GM18511 (cell line): ENCODE results near the gene MT1F.
"Not testable (repeated sequence)": the region's sequence is repeated elsewhere in the genome, so short reads cannot be mapped to it uniquely, and the experiment has no call there.

ENCODE experiments used
- ATAC-seq: cut with Tn5 transposase; IDR thresholded peaks from one replicate; pipeline ENCODE4 v1.9.1; 2021; ENCODE audit warnings: mild to moderate bottlenecking, moderate library complexity; ENCODE audit not compliant: unreplicated experiment

The MT1F gene

GRCh38 chr16:56641166-56641565 is 16.6 kb upstream of the MT1F start:
- ATAC-seq = no peak

- ATAC-seq = peak; percentile 89
Observed at GRCh38 chr16:56643080-56643778, 14.5 kb upstream of the MT1F start.

DNA sequence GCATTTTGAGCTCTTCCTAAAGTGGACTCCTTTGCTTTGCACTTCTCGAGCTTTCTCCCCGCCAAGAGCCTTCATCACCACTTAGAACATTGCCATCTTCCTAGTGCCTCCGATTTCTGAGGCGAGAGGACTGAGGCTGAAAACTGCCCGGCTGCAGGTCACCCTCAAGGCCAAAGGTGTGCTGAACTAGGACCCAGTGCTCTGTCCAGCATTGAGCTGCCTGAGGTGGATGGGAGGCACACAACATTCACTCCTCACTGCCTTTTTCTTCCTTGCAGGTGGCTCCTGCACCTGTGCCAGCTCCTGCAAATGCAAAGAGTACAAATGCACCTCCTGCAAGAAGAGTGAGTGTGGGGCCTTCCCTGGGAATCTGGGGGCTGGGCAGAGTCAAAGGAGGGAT is 13.9 kb upstream of the MT1F start:
- ATAC-seq = no peak

DNA sequence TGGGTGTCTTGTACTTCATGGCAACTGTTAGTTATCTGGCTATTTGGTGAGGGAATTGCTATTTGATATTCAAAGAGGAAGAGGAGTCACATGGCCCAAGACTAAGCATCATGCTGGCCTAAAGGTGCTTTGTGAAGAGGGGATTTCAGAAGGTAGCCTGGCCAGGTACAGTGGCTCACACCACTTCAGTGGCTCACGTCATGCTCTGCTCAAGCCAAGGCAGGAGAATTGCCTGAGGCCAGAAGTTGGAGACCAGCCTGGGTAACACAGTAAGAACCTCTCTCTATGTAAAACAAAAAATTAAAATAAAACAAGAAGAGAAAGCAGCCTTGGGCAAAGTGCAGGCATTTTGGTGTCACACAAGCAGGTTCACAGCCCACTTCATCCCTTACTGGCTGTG is 12.4 kb upstream of the MT1F start:
- ATAC-seq = no peak

GRCh38 chr16:56645838-56646237 is 11.9 kb upstream of the MT1F start:
- no peak for ATAC-seq

DNA sequence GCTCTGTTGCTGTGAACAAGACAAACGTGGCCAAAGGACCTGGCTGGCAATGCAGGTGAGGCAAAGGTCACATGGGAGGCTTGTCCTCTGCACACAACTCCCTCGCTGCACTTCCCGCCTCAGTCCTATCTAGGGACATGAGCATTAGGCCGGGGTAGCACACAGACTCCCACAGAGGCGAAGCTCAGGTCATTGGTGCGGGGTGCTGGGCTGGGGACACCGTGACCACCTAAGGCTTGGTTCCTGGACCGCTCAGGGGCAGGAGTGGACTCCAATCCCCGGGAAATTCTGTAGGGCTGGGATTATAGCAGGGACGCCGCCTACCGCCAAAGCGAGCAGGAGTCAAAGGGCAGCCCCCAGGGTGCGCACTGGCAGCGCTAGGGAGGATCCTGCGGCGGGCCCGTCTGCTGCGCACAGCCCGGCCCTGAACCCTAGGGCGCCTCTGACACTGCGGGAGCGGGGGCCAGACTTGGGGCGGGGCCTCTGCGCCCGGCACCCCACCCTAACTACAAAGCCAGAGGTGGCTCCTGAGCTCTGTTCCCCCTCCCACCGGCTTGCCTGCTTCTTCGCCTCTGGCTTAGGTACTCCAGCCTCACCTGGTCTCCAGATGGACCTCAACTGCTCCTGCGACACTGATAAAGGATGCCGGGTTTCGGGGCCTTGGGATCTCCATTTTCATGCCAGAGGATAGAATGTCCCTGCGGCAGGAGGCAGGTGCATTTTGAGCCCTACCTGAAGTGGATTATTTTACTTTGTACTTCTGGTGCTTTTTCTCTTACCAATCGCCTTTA is 9.9 kb upstream of the MT1F start:
- ATAC-seq = no peak

DNA sequence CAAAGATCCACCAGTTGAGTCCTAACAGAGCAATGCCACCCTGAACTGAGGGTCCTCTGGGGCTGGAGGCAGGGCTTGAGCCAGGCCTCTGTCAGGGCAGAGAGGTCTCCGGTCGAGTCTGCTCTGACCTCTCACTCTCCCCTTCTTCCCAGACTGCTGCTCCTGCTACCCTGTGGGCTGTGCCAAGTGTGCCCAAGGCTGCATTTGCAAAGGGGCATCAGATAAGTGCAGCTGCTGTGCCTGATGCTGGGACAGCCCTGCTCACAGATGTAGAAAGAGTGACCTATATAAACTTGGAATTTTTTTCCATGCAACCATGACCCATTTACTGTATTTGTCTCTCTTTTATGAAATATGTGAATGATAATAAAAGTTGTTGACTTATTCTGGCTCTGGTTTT is 8.5 kb upstream of the MT1F start:
- ATAC-seq = no peak

DNA sequence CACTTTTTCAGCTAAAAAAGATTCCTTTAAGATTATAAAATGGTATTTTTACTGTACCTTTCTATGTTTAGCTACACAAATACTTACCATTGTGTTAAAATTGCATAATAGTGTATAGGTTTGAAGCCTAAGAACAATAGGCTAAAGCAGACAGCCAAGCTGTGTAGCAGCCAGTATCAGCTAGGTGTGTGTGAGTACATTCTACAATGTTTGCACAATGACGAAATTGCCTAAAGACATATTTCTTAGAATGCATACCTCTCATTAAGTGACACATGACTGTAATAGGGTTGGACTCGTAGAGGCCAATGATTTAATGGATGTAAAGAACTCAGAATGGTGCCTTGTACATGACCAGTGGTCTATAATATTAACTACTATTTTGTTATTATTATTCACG is 7.9 kb upstream of the MT1F start:
- no peak for ATAC-seq

GRCh38 chr16:56651586-56651985 is 6.2 kb upstream of the MT1F start, which contains the start of gene MT1B:
TSS of gene MT1B (plus strand) at chr16:56651886. CDS start at chr16:56651954, 68 bp downstream.
- no peak for ATAC-seq

DNA sequence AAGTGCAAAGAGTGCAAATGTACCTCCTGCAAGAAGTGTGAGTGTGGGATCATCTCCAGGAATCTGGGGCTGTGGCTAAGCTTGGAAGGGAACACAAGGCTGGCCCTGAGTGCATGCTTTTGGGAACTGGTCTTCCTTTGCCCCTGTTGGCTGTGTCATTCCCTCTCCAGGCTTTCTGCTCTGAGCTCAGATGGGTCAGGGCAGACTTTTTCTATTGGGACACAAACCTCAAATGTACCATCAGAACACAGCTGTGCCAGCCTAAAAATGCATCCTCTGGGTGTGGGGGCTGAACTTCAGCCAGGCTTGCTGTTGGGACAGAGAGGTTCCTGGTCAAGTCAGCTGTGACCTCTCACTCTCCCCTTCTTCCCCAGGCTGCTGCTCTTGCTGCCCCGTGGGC is 5.2 kb upstream of the MT1F start:
- no peak for ATAC-seq

- ATAC-seq = no peak
Observed at GRCh38 chr16:56653218-56653617, 4.5 kb upstream of the MT1F start.

GRCh38 chr16:56658327-56658875 is 642 bp downstream of the MT1F start:
- ATAC-seq = no peak

GRCh38 chr16:56662357-56663354 is 4.9 kb downstream of the MT1F start:
- ATAC-seq = no peak

GRCh38 chr16:56664506-56664905 is 6.7 kb downstream of the MT1F start:
- no peak for ATAC-seq

DNA sequence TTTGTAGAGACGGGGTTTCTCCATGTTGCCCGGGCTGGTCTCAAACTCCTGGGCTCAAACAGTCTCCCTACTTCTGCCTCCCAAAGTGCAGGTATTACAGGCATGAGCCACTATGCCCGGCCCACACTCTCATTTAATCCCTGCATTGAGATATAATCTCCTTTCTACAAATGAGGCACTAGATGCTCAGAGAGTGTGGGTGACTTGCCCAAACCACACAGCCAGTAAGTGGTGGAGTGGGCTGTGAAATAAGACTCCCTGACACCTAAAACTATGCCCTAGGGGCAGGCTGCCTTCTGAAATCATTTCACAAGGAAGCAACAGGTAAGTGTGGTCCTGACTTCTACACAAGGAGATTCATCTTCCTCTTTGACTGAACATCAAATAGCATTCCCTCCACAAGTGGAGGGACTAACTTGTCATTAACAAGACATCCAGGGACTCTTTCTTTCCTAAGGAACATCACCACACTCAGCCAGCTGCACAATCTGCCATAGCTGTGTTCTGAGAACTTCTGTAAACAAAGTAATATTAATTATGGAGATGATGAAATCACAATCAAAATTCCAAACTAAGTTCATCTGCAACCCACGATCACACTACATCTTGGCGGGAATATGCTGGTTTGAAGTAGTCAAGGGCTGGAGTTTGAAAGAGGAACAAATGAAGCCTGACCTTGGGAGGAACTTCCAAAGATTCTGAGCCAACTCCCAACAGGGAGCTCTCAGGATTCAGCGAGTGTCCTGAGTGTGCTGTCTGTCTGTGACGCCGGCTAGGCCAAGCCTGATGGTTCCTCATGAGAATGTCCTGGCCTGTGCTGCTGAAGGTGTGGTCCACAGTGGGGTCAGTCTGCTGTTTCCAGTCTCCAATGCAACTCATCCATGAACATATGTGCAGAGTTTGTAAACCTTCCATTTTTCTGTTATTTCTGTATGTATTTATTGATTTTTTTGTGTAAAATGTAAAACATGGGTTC is 7.8 kb downstream of the MT1F start:
- not testable (repeated sequence) for ATAC-seq

GRCh38 chr16:56667581-56668571 is 10.1 kb downstream of the MT1F start, which contains the start of gene MT1G:
TSS of gene MT1G (minus strand) at chr16:56668065. CDS start at chr16:56667993, 72 bp downstream.
- ATAC-seq = no peak

GRCh38 chr16:56669005-56669839 is 11.5 kb downstream of the MT1F start, which contains the start of gene MT1H:
TSS of gene MT1H (plus strand) at chr16:56669814. CDS start at chr16:56669885, 71 bp downstream.
- ATAC-seq = no peak
